ENCODE results near the gene KAT2B.
"Not testable (repeated sequence)": the region's sequence is repeated elsewhere in the genome, so short reads cannot be mapped to it uniquely, and the experiment has no call there.

Gene KAT2B

GRCh38 chr3:20039765-20040547 lies at the start of gene KAT2B:
KAT2B (plus strand) TSS chr3:20040446; CDS start chr3:20040478, 32 bp downstream.
- DNase-seq, result peak; percentile 64 to 77

- no peak for DNase-seq
Measured at GRCh38 chr3:19994796-19995195, 45.5 kb upstream of the KAT2B start.

- DNase-seq, result no peak
Measured at GRCh38 chr3:19997502-19997901, 42.7 kb upstream of the KAT2B start.

- no peak for DNase-seq
Measured at GRCh38 chr3:20001932-20002331, 38.3 kb upstream of the KAT2B start.

- no peak for DNase-seq
Measured at GRCh38 chr3:20007960-20008359, 32.3 kb upstream of the KAT2B start.

- DNase-seq, result no peak
Measured at GRCh38 chr3:20008646-20009045, 31.6 kb upstream of the KAT2B start.

GRCh38 chr3:20012164-20012563 lies 28.1 kb upstream of the KAT2B start, which contains the start of gene PP2D1:
PP2D1 (minus strand) TSS chr3:20012264; CDS start chr3:20012072, 192 bp downstream.
- DNase-seq, result no peak

- no peak for DNase-seq
Measured at GRCh38 chr3:20013396-20013795, 26.9 kb upstream of the KAT2B start.

- DNase-seq, result no peak
Measured at GRCh38 chr3:20015525-20015924, 24.7 kb upstream of the KAT2B start.

GRCh38 chr3:20016076-20016475 lies 24.2 kb upstream of the KAT2B start:
- DNase-seq, result not testable (repeated sequence)

GRCh38 chr3:20022954-20023622 lies 17.2 kb upstream of the KAT2B start:
- no peak for DNase-seq

GRCh38 chr3:20023623-20024405 lies 16.4 kb upstream of the KAT2B start:
- DNase-seq, result no peak

GRCh38 chr3:20027136-20027535 lies 13.1 kb upstream of the KAT2B start:
- no peak for DNase-seq

- DNase-seq, result no peak
Measured at GRCh38 chr3:20028905-20029331, 11.3 kb upstream of the KAT2B start.

- DNase-seq, result not testable (repeated sequence)
Measured at GRCh38 chr3:20031939-20032338, 8.3 kb upstream of the KAT2B start.

- DNase-seq, result no peak
Measured at GRCh38 chr3:20035019-20035418, 5.2 kb upstream of the KAT2B start.

GRCh38 chr3:20037255-20037996 lies 2.8 kb upstream of the KAT2B start:
- DNase-seq, result no peak

GRCh38 chr3:20038699-20039465 lies 1.4 kb upstream of the KAT2B start:
- peak in 1 of 2 experiments; percentile 11 for DNase-seq

- no peak for DNase-seq
Measured at GRCh38 chr3:20039466-20039764, 831 bp upstream of the KAT2B start.

- peak; percentile 63 to 77 for DNase-seq
Measured at GRCh38 chr3:20040548-20041196, 426 bp downstream of the KAT2B start.

GRCh38 chr3:20041197-20041780 lies 1.0 kb downstream of the KAT2B start:
- DNase-seq, result peak; percentile 46 to 82
